ENCODE results near the gene BRSK1.

Gene BRSK1

GRCh38 chr19:55261671-55262126, 22.1 kb upstream of the BRSK1 start:
- no peak overlapping the region for H3K27ac ChIP-seq
- TF ChIP-seq CTCF (IDR thresholded peaks at IDR 0.05) (no peak), ZFX (IDR thresholded peaks at IDR 0.05; ENCODE audit: borderline replicate concordance) (no peak)

- no peak for TF ChIP-seq CTCF (IDR thresholded peaks at IDR 0.05)
- TF ChIP-seq ZFX (IDR thresholded peaks at IDR 0.05; ENCODE audit: borderline replicate concordance), result no peak
- H3K27ac ChIP-seq, result no peak overlapping the region
These were observed 21.4 kb upstream of the BRSK1 start for GRCh38 chr19:55262359-55262758.

GRCh38 chr19:55264531-55264930, 19.3 kb upstream of the BRSK1 start:
- no peak for TF ChIP-seq ZFX (IDR thresholded peaks at IDR 0.05; ENCODE audit: borderline replicate concordance)
- no peak for TF ChIP-seq CTCF (IDR thresholded peaks at IDR 0.05)
- no peak overlapping the region for H3K27ac ChIP-seq

- no peak overlapping the region for H3K27ac ChIP-seq
- TF ChIP-seq CTCF (IDR thresholded peaks at IDR 0.05), result no peak
- TF ChIP-seq ZFX (IDR thresholded peaks at IDR 0.05; ENCODE audit: borderline replicate concordance), result no peak
These were observed 18.6 kb upstream of the BRSK1 start for GRCh38 chr19:55265173-55265572.

GRCh38 chr19:55265723-55266386, 17.9 kb upstream of the BRSK1 start:
- H3K27ac ChIP-seq, result no peak overlapping the region
- TF ChIP-seq CTCF (IDR thresholded peaks at IDR 0.05) (no peak), ZFX (IDR thresholded peaks at IDR 0.05; ENCODE audit: borderline replicate concordance) (no peak)

- no peak overlapping the region for H3K27ac ChIP-seq
- TF ChIP-seq ZFX (IDR thresholded peaks at IDR 0.05; ENCODE audit: borderline replicate concordance) (no peak), CTCF (IDR thresholded peaks at IDR 0.05) (no peak)
These were observed 17.4 kb upstream of the BRSK1 start for GRCh38 chr19:55266404-55266803.

GRCh38 chr19:55266840-55267239, 17.0 kb upstream of the BRSK1 start:
- no peak overlapping the region for H3K27ac ChIP-seq
- no peak for TF ChIP-seq CTCF (IDR thresholded peaks at IDR 0.05)
- no peak for TF ChIP-seq ZFX (IDR thresholded peaks at IDR 0.05; ENCODE audit: borderline replicate concordance)

Measured in 22Rv1 (cell line).